GM21528 (cell line): ENCODE measurements around the gene COL4A2.
"Not testable (repeated sequence)": the region's sequence is repeated elsewhere in the genome, so short reads cannot be mapped to it uniquely, and the experiment has no call there.

Experiments used
- ATAC-seq: cut with Tn5 transposase; IDR thresholded peaks from one replicate; pipeline ENCODE4 v1.9.1; 2021; ENCODE audit warnings: mild to moderate bottlenecking, moderate library complexity; ENCODE audit not compliant: unreplicated experiment, low FRiP score

COL4A2 gene

DNA sequence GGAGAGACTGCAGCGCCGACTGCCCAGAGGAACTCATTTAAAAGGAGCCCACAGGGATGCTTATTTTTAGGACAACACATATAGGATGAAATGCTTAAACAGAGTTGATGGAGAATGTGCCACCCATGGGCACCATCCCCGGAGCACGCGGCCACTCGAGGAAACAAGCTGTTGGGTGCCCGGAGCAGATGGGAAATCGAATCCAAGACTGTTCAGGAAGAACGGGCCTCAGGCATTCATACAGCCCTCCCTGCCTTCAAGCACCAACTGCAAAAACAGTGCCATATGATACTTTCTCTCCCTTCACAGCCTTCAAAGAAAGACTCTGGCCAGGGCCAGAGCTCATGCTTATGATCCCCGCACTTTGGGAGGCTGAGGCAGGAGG is 214.2 kb downstream of the COL4A2 start:
- ATAC-seq, result no peak

DNA sequence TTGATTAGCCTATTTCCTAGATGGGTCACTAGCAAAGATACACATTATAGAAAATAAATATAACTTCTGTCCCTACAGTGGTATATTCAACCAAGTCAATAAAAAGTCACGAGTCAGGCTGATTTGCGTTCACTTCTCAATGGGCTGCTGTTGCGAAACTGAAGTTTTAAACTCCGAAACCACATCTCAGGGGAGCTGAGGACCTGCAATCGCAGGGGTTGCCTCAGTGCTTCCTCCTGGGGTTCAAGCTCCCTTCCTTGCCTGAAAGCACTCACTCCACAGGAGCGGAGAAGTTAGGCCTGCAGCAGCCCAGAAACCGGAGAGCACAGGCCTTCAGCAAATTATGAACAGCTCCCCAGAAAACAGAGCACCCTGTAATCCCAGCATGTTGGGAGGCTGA is 214.9 kb downstream of the COL4A2 start:
- no peak for ATAC-seq

GRCh38 chr13:110522721-110523120 is 215.6 kb downstream of the COL4A2 start:
- ATAC-seq, result no peak

- no peak for ATAC-seq
Measured at GRCh38 chr13:110523180-110523579, 216.1 kb downstream of the COL4A2 start.

GRCh38 chr13:110523838-110524540 is 216.9 kb downstream of the COL4A2 start:
- no peak for ATAC-seq

DNA sequence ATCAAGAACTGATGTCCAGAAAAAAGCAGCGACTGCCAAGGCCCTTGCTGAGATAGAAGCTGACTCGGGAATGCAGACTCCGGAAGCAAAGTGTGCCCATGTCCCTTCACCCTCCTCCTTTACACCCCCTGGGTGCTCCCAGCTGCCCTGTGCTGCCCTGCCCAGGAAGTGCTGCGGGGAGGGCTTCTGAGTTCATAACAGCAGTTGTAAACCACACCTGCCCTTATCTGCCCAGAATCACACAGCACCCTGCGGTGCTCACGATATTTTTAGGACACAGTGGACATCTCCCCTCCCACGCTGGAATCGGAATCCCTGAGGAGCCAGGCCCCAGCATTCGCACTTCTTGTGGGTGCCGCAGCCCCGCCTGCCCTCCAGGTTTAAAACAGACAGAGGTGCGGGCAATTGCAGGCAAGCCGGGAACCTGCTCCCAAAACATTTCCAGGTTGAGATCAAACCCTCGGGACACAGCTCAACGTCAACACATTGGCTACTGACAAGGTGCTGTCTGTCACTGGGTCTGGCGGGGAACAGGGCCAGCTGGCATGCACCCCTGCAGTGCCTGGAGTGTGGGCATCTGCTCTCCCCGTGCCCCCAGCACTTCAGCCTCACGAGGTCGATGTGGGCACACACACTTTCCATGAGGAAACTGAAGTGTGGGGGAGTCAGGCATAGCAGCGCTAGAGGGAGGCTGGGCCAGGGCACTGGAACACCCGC is 217.6 kb downstream of the COL4A2 start:
- no peak for ATAC-seq

DNA sequence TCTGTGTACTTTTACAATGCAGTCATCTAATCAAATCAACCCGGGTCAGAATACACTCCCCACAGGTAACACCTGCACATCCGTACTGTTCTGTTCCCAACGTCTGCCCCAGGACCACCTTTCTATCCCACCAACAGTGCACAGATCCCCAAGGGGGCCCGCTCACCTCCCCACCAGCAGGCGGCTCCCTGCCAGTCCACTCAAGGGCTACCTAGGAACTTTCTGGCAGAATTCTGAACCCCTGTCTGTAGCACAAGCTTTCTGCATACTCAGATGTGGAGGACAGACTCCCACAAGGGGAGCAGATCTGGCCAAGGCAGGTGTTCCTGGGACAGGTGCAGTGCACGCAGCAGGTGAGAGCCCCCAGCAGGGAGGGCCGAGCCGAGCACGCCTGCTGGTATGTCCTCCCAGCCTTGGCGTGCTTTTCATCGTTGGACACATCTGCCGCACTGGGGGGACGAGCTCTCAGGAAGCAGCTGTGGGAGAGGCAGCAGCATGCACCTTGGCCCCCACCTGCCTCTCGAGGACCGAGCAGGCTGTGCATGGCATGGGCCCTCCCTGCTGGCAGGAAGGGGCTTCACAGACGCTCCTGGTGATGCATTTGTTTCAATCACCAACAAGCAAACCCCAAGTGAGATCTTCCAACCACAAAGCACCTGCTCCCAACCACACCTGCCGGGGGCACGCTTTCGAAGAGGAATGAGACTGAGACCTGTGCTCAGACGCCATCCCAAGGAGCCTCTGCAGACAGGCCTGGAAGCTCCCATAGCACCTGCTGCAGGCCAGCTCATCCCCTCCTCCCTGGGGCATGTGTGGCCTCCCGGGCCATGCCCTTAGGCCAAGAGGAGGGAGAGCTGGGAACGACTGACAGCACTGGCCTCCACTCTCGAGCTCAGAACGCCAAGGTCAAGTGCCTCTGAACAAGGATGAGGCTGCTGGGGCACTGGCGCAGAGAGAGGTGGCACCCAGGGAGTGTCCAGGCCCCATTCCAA is 218.5 kb downstream of the COL4A2 start:
- peak; percentile 84 for ATAC-seq

DNA sequence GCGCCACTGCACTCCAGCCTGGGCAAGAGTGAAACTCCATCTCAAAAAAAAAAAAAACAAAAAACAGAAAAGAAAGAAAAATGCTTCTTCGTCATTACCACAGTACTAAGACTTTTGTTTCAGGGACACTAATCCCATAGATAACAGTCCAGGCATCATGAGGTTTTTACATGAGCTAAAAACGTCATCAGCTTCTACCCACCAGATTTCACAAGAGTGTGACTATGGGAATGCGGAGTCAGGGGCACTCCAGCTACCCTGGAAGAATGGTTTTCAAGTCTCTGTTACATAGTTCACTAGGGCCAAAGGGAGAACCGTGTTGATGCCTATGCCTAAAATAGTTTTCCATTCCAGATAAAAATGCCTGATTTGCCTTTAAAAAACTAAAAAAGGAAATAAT is 221.3 kb downstream of the COL4A2 start:
- ATAC-seq, result no peak

DNA sequence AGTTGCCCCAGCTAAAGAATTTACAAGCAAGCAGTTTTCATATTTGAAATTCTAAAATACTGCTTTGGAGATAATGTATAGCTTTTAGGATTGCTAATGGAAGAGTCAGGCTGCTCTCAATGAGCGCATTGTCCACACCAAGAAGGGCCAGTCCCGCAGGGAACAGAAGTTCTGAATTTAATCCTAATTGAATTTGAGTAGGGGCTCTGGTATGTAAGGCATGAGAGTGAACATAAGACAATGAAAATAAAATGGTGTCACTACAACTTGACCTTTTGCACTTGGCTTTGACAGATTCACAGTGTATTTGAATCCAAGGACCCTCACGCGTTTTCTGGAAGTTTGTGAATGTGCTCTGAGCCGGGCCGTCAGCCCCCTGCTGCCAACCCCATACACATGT is 221.8 kb downstream of the COL4A2 start:
- ATAC-seq, result no peak

GRCh38 chr13:110529522-110530311 is 222.6 kb downstream of the COL4A2 start:
- ATAC-seq, result no peak

- no peak for ATAC-seq
Measured at GRCh38 chr13:110531100-110531499, 224.0 kb downstream of the COL4A2 start.

GRCh38 chr13:110531671-110532083 is 224.6 kb downstream of the COL4A2 start:
- ATAC-seq, result no peak

- not testable (repeated sequence) for ATAC-seq
Measured at GRCh38 chr13:110532258-110532657, 225.2 kb downstream of the COL4A2 start.

- no peak for ATAC-seq
Measured at GRCh38 chr13:110533771-110534670, 226.9 kb downstream of the COL4A2 start.

DNA sequence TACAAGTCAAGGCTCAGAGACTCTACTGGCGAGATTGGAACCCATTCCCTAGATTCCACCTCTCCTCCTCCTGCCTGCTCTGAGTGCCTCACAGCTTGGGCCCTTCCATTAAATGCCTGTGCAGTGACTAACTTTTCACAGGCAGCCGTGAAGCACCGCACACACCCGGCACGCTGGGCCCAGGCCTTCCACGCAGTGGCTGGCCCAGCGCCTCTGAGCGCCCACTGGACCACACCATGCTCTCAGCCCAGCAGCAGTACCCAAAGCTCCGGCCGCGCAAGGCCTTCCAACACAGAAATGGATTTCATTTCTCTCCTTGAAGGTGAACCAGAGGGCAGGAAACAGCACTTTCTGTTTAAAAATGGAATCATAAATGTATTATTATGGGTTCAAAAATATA is 228.4 kb downstream of the COL4A2 start:
- ATAC-seq, result no peak

DNA sequence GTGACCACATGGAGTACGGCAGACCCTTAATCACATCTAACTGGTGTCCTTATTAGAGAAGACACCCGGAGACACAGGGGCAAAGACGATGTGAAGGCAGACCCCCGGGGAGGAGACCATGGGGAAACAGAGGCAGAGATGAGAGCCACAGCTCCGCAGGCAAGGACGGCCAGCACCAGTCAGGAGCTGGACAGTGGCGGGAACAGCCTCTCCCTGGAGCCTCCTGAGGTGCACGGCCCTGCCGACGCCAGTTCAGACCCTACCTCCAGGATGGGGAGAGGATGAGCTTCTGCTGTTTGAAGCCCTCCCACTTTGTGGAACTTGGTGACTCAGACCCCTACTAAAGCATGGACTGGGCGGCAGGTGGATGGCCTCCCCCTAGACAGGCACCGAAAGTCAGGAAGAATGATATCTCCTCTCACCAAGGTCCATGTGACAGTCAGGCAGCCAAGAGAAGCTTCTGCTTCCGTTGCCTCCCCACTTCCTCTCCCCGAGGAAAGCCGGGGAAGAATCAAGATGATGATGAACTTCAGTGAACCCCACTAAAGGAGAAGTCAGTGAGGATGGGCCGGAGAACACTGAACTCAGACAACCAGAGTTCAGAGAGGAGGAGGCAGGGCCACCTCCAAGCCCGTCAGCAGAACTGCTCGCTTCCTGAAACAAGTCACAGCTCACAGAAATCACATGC is 229.1 kb downstream of the COL4A2 start:
- no peak for ATAC-seq

DNA sequence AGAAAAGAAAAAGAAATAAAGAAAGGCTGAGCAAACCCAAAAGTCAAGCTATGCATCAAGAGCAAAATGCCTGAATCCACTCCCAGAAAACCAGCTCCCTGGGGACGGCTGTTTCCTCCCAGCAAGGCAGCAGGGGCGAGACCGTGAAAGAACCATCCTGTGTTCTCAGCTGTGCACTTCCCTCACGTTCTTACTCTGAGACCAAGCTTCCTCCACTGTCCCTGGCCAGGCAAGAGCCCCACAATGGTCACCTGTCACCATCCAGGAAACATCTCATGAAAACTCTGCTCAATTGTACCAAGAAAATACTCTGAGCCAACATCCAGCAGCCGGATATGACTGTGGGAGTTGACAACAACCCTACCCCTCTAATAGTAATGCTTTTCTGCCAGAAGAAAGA is 231.5 kb downstream of the COL4A2 start:
- ATAC-seq, result peak; percentile 51

DNA sequence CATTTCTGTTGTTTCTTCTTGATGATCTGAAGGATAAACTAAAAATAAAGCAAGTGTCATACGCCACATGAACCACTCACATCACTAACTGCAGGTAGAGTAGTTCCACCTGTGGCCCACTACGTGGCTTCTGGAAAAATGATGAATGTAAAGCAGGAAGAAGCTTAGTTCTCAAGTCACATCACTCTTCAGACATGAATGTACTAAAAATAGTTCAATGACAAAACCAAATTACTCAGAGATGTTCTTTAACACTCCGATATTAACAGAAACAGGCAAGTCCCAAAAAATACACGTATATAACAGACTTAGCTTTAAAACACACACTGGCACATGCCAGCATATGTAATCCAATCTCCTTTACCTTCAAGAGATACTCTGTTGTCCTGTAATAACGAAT is 232.8 kb downstream of the COL4A2 start:
- no peak for ATAC-seq
